Skeletal muscle tissue (tissue), 4 donors: Measurements from ENCODE around the gene DUOXA1. TPM values are rescaled to one million over a fixed set of nuclear protein-coding genes. Genes with fewer than 3 reads are reported as not detected.
"Not testable (repeated sequence)": the region's sequence is repeated elsewhere in the genome, so short reads cannot be mapped to it uniquely, and the experiment has no call there.

ENCODE experiments used
- H3K27ac ChIP-seq: one replicate; pipeline ENCODE4 v1.7.0; 2013; ENCODE audit warnings: mild to moderate bottlenecking, low read depth, low read length, inconsistent platforms
- H3K27me3 ChIP-seq, 3 donors: one replicate each; pipeline ENCODE4 v1.7.0; 2013; ENCODE audit warnings: low read length in 3 of 3; ENCODE audit not compliant: control insufficient read depth in 3 of 3, insufficient read depth in 3 of 3
- H3K36me3 ChIP-seq, 3 donors: one replicate each; pipeline ENCODE4 v1.7.0; 2013; ENCODE audit warnings: low read length in 3 of 3; ENCODE audit not compliant: control insufficient read depth in 3 of 3, insufficient read depth in 3 of 3
- H3K4me1 ChIP-seq, 3 donors: one replicate each; pipeline ENCODE4 v1.7.0; 2013; ENCODE audit warnings: low read length in 3 of 3, mild to moderate bottlenecking in 3 of 3; ENCODE audit not compliant: control insufficient read depth in 3 of 3, insufficient read depth in 3 of 3
- H3K4me3 ChIP-seq, 3 donors: one replicate each; pipeline ENCODE4 v1.7.0; 2013; ENCODE audit warnings: low read length in 3 of 3
- H3K9ac ChIP-seq, 3 donors: one replicate each; pipeline ENCODE4 v1.7.0; 2013; ENCODE audit warnings: low read length in 3 of 3, mild to moderate bottlenecking in 3 of 3, moderate library complexity in 2 of 3, low read depth in 1 of 3
- H3K9me3 ChIP-seq, 3 donors: one replicate each; pipeline ENCODE4 v1.7.0; 2013; ENCODE audit warnings: low read length in 3 of 3; ENCODE audit not compliant: control insufficient read depth in 3 of 3
- total RNA-seq: library from RNA; depleted of rRNA; stranded (reverse); fragments of >200 nt; gene quantifications from one replicate; pipeline ENCODE4 v1.2.3, GENCODE V29; 2014
- donor health status: Osteomylitis.

DUOXA1 gene
- total RNA-seq, 1 donor from 2014 or later: not detected

DNA sequence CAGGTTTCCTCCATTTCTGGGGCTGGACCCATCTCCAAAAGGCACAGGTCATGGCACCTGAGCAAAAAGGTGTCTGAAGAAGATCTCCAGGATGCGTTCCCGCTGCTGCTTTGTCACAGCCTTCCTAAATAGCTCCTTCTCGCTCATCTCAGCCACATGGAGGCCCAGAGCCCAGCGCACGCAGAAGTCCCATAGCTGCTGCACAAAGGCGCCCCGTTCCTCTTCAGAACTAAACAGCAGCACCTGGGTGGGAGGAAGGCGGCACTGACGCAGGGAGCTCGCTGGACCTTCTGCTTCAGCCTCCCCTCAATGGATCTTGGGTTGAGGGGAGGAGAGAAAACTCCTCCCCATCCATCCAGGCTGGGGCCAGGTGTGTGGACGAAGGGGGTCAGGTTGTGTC, 24.1 kb downstream of the DUOXA1 start:
- peaks cover 26 to 29% (median 29%) of the 10 kb centered on the region in 3 donors for H3K27me3 ChIP-seq
- no peak overlapping the region for H3K9ac ChIP-seq
- H3K9me3 ChIP-seq: no peaks in the 10 kb centered on the region
- H3K4me1 ChIP-seq: no peaks in the 10 kb centered on the region
- no peaks in the 10 kb centered on the region for H3K36me3 ChIP-seq
- H3K27ac ChIP-seq: no peak overlapping the region
- H3K4me3 ChIP-seq: no peak overlapping the region

DNA sequence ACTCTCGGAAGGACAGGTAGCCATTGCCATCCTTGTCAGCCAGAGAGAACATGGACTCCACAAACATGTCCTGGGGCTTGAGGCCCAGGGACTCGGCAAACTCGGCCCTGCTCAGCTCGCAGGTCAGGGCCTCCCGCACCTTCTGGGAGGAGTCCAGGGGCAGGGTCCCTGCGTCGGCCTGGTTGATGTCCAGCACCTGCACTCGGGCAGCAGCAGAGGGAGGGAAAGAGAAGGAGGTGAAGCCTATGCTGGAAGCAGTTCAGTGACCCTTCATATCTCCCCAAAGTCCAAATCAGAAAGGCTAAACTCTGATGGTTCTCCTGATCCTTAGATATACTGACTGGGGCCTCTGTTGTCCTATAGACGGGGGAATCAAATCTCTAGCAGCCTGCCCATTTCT, 25.5 kb downstream of the DUOXA1 start:
- not testable (repeated sequence) for H3K4me3 ChIP-seq, H3K9ac ChIP-seq, H3K36me3 ChIP-seq, H3K4me1 ChIP-seq, H3K27ac ChIP-seq, H3K9me3 ChIP-seq
- peaks cover 15 to 16% (median 15%) of the 10 kb centered on the region in 3 donors for H3K27me3 ChIP-seq

GRCh38 chr15:45102226-45102625, 27.5 kb downstream of the DUOXA1 start:
- Histone ChIP-seq H3K4me1 (no peaks in the 10 kb centered on the region), H3K36me3 (no peaks in the 10 kb centered on the region), H3K27me3 (peaks cover 4% of the 10 kb centered on the region in 3 donors), H3K9ac (no peak overlapping the region), H3K9me3 (no peaks in the 10 kb centered on the region), H3K4me3 (no peak overlapping the region), H3K27ac (no peak overlapping the region)

DNA sequence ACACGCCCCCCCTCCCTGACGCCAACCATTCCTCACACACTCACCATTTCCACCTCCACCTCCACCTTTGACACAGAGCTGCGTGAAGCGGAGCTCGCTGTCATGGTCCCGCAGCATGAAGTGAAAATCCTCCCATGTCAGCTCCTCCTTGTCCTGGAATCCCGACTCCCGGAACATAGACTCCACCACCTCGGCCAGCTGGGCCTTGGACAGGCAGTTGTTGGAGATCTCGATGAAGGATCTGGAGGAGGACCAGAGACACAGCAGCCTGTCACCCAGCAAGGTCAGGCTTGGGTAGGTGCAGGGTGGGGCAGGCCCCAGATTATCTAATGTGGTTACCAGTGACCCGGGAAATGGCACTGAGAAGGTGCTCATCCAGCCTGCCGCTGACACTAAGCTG, 27.9 kb downstream of the DUOXA1 start:
- H3K27me3 ChIP-seq: peaks cover 4% of the 10 kb centered on the region in 3 donors
- no peak overlapping the region for H3K9ac ChIP-seq

GRCh38 chr15:45100884-45101625, 28.6 kb downstream of the DUOXA1 start:
- H3K4me1 ChIP-seq: no peaks in the 10 kb centered on the region
- no peak overlapping the region for H3K4me3 ChIP-seq
- H3K9ac ChIP-seq: no peak overlapping the region
- H3K36me3 ChIP-seq: no peaks in the 10 kb centered on the region
- H3K27ac ChIP-seq: no peak overlapping the region
- H3K27me3 ChIP-seq: peaks cover 4% of the 10 kb centered on the region in 3 donors
- H3K9me3 ChIP-seq: no peaks in the 10 kb centered on the region

More for the DNA sequence above, 27.9 kb downstream of the DUOXA1 start:
- Histone ChIP-seq H3K9me3 (no peaks in the 10 kb centered on the region), H3K36me3 (no peaks in the 10 kb centered on the region), H3K4me3 (no peak overlapping the region), H3K27ac (no peak overlapping the region), H3K4me1 (no peaks in the 10 kb centered on the region)

DNA sequence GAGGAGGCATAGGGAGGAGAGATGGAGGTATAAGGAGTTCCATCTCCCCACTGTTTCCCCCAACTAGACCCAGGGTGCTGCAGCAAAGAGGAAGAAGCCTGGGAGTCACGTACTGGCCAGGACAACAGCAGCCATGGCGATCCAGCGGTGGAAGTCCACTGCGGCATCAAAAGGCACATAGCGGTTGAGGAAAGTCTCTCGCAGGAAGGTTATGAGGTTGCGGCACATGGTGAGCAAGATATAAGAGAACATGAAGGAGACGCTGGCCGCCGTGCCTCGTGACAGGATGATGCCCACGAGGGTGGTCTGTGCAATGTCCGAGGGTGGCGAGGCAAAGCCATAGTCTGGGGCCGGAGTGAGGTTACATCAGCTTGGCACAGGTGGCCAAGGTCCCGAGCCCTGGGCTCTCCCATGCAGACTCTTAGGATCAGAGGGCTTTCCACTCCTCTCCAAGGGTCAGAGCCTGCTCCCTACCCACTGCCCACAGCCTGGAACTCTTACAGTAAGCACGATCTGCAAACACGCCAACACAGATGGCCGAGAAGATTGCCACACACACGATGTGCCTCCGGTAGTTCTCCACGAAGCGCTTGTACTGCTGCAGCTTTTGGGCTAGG, 30.0 kb downstream of the DUOXA1 start:
- no peak overlapping the region for H3K27ac ChIP-seq
- no peaks in the 10 kb centered on the region for H3K4me1 ChIP-seq
- no peak overlapping the region for H3K9ac ChIP-seq

GRCh38 chr15:45097466-45097865, 32.2 kb downstream of the DUOXA1 start:
- Histone ChIP-seq H3K36me3 (no peaks in the 10 kb centered on the region), H3K9ac (no peak overlapping the region), H3K27me3 (peaks cover 3 to 4% (median 4%) of the 10 kb centered on the region in 3 donors)

More for the DNA sequence above, 30.0 kb downstream of the DUOXA1 start:
- no peaks in the 10 kb centered on the region for H3K9me3 ChIP-seq
- peaks cover 4% of the 10 kb centered on the region in 3 donors for H3K27me3 ChIP-seq
- H3K36me3 ChIP-seq: no peaks in the 10 kb centered on the region
- no peak overlapping the region for H3K4me3 ChIP-seq

GRCh38 chr15:45095661-45096060, 34.0 kb downstream of the DUOXA1 start:
- H3K4me3 ChIP-seq: no peak overlapping the region
- no peak overlapping the region for H3K27ac ChIP-seq
- peaks cover 0 to 3% (median 0%) of the 10 kb centered on the region in 3 donors for H3K4me1 ChIP-seq
- peaks cover 0 to 4% (median 2%) of the 10 kb centered on the region in 3 donors for H3K27me3 ChIP-seq
- no peaks in the 10 kb centered on the region for H3K36me3 ChIP-seq
- H3K9ac ChIP-seq: no peak overlapping the region
- H3K9me3 ChIP-seq: no peaks in the 10 kb centered on the region

More at GRCh38 chr15:45097466-45097865, 32.2 kb downstream of the DUOXA1 start:
- H3K4me3 ChIP-seq: no peak overlapping the region
- no peaks in the 10 kb centered on the region for H3K9me3 ChIP-seq
- H3K4me1 ChIP-seq: no peaks in the 10 kb centered on the region
- H3K27ac ChIP-seq: no peak overlapping the region

DNA sequence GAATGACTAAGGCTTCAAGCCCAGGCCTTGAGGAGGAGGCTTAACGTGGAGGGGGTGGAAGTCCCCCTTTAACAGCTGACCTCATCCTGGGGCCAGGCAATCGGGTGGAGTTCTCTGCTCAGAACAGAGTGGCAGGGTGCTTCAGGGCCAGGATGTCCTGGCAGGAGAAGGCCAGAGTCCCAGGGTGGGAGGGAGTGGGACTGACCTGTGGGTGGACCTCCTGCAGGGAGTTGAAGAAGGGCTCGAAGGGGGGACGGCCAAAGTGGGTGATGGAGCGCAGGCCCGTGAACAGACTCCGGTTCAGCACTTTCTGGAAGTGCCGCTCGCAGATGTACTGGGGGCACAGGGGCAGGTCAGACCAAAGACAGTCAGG, 35.3 kb downstream of the DUOXA1 start:
- H3K4me3 ChIP-seq: no peak overlapping the region
- H3K9ac ChIP-seq: no peak overlapping the region
- no peaks in the 10 kb centered on the region for H3K36me3 ChIP-seq
- H3K27ac ChIP-seq: no peak overlapping the region
- peaks cover 0 to 2% (median 0%) of the 10 kb centered on the region in 3 donors for H3K27me3 ChIP-seq
- H3K9me3 ChIP-seq: no peaks in the 10 kb centered on the region
- peaks cover 0 to 3% (median 0%) of the 10 kb centered on the region in 3 donors for H3K4me1 ChIP-seq

GRCh38 chr15:45093622-45094357, 35.9 kb downstream of the DUOXA1 start:
- Histone ChIP-seq H3K27me3 (peaks cover 0 to 2% (median 0%) of the 10 kb centered on the region in 3 donors), H3K4me1 (peaks cover 0 to 3% (median 0%) of the 10 kb centered on the region in 3 donors), H3K9me3 (no peaks in the 10 kb centered on the region), H3K9ac (no peak overlapping the region), H3K4me3 (no peak overlapping the region), H3K27ac (no peak overlapping the region), H3K36me3 (no peaks in the 10 kb centered on the region)
